ENCODE results near the gene TRPC4. TPM values are rescaled to one million over a fixed set of nuclear protein-coding genes. Genes with fewer than 3 reads are reported as not detected.

TRPC4 gene
- total and polyA plus RNA-seq, 2 donors (not counting 3 experiments of a cell fraction or from before 2014, with no cell fraction given) = 0.04 to 0.64 TPM

DNA sequence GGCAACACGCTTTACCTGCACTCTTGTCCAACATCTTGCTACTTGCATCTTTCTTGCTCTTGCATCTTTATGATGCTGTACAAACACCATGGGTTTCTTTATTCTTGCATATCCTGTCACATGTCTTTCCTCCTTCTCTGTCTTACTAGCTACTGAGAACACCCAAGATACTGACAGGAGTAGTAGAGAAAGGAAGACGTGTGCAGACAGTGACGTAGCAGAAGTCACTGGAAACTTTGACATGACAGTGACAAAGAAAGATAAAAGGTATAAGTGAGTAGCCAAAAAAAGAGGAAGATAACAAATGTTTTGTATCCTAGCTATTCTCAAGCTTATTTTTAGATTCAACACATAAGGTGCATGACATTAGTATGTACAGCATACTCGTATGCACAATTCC, 34.2 kb downstream of the TRPC4 start:
- intact Hi-C loops (cut with micrococcal nuclease) = no loop called here
- no peaks in the 10 kb centered on the region for H3K9me1 ChIP-seq (replicated peaks; ENCODE audit: control insufficient read depth, extremely low read depth, insufficient read depth, low read length)
- no peak overlapping the region for H3K4me3 ChIP-seq (replicated peaks in 1 of 3; ENCODE audit: insufficient read depth in 1 of 3, low read depth in 1 of 3, low read length in 3 of 3)
- no peaks in the 10 kb centered on the region for H3K9me3 ChIP-seq (replicated peaks; ENCODE audit: control insufficient read depth, insufficient read depth, low read length)
- no peak for DNase-seq (ENCODE audit: low read depth, low spot score)
- CTCF ChIA-PET = no interaction called here
- no peak overlapping the region for H3K27ac ChIP-seq (ENCODE audit: insufficient read depth, low read depth, low read length)
- H3K9ac ChIP-seq (replicated peaks; ENCODE audit: extremely low read depth, insufficient read depth, low read length) = no peak overlapping the region
- no peaks in the 10 kb centered on the region for H3K79me2 ChIP-seq (ENCODE audit: control insufficient read depth, insufficient read depth, low read length)
- no peaks in the 10 kb centered on the region for H3K36me3 ChIP-seq (ENCODE audit: control insufficient read depth in 2 of 2, extremely low read depth in 1 of 2, insufficient read depth in 2 of 2, low read length in 2 of 2)
- H4K20me1 ChIP-seq (replicated peaks; ENCODE audit: control insufficient read depth, extremely low read depth, insufficient read depth, low read length) = no peaks in the 10 kb centered on the region
- no peak for TF ChIP-seq MYC (IDR thresholded peaks at IDR 0.05; ENCODE audit: low read depth, low read length)
- TF ChIP-seq, protein P1, sequence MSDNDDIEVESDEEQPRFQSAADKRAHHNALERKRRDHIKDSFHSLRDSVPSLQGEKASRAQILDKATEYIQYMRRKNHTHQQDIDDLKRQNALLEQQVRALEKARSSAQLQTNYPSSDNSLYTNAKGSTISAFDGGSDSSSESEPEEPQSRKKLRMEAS (IDR thresholded peaks at IDR 0.05; ENCODE audit: insufficient read depth, insufficient read length) = no peak
- TF ChIP-seq FOS (IDR thresholded peaks at IDR 0.05; ENCODE audit: borderline replicate concordance, insufficient read depth, low read length) = no peak
- TF ChIP-seq EZH2 (IDR thresholded peaks at IDR 0.05; ENCODE audit: borderline replicate concordance, low read depth, low read length, severe bottlenecking) = no peak
- TF ChIP-seq POLR2AphosphoS5 (IDR thresholded peaks at IDR 0.05; ENCODE audit: insufficient read depth, low read depth, low read length) = no peak
- TF ChIP-seq, protein P2, sequence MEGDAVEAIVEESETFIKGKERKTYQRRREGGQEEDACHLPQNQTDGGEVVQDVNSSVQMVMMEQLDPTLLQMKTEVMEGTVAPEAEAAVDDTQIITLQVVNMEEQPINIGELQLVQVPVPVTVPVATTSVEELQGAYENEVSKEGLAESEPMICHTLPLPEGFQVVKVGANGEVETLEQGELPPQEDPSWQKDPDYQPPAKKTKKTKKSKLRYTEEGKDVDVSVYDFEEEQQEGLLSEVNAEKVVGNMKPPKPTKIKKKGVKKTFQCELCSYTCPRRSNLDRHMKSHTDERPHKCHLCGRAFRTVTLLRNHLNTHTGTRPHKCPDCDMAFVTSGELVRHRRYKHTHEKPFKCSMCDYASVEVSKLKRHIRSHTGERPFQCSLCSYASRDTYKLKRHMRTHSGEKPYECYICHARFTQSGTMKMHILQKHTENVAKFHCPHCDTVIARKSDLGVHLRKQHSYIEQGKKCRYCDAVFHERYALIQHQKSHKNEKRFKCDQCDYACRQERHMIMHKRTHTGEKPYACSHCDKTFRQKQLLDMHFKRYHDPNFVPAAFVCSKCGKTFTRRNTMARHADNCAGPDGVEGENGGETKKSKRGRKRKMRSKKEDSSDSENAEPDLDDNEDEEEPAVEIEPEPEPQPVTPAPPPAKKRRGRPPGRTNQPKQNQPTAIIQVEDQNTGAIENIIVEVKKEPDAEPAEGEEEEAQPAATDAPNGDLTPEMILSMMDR (IDR thresholded peaks at IDR 0.05; ENCODE audit: extremely low read depth in 1 of 2, insufficient read depth in 1 of 2, low read depth in 1 of 2, low read length in 2 of 2) = no peak
- no peak for TF ChIP-seq POLR2A (IDR thresholded peaks at IDR 0.05; ENCODE audit: low read depth, low read length)
- no peak for TF ChIP-seq JUN (IDR thresholded peaks at IDR 0.05; ENCODE audit: borderline replicate concordance, insufficient read depth, insufficient read length, low read depth)
- TF ChIP-seq GATA2 (IDR thresholded peaks at IDR 0.05; ENCODE audit: insufficient read depth, insufficient read length, low read depth, low read length) = no peak
- FAIRE-seq = no peak
- BruUV-seq (replicated peaks) = no TSS peak
- H3K4me2 ChIP-seq (ENCODE audit: insufficient read depth, low read length) = no peak overlapping the region
- H2AFZ ChIP-seq (ENCODE audit: low read depth, low read length) = no peak overlapping the region
- dilution Hi-C loops (cut with MboI; ENCODE audit: extremely low pct_ligation_motif_present, low sequenced_read_pairs) = no loop called here
- POLR2A ChIA-PET = no interaction called here
- no peaks in the 10 kb centered on the region for H3K27me3 ChIP-seq (ENCODE audit: control insufficient read depth in 2 of 2, insufficient read depth in 2 of 2, low read length in 2 of 2)
- H3K4me1 ChIP-seq (ENCODE audit: control insufficient read depth, extremely low read depth, insufficient read depth, low read length) = no peaks in the 10 kb centered on the region

Measured in endothelial cell of umbilical vein (primary cell).